ENCODE data around the gene HOXD3. TPM values are rescaled to one million over a fixed set of nuclear protein-coding genes. Genes with fewer than 3 reads are reported as not detected.

The HOXD3 gene
- total RNA-seq, 1 experiment from 2014 or later, result not detected

DNA sequence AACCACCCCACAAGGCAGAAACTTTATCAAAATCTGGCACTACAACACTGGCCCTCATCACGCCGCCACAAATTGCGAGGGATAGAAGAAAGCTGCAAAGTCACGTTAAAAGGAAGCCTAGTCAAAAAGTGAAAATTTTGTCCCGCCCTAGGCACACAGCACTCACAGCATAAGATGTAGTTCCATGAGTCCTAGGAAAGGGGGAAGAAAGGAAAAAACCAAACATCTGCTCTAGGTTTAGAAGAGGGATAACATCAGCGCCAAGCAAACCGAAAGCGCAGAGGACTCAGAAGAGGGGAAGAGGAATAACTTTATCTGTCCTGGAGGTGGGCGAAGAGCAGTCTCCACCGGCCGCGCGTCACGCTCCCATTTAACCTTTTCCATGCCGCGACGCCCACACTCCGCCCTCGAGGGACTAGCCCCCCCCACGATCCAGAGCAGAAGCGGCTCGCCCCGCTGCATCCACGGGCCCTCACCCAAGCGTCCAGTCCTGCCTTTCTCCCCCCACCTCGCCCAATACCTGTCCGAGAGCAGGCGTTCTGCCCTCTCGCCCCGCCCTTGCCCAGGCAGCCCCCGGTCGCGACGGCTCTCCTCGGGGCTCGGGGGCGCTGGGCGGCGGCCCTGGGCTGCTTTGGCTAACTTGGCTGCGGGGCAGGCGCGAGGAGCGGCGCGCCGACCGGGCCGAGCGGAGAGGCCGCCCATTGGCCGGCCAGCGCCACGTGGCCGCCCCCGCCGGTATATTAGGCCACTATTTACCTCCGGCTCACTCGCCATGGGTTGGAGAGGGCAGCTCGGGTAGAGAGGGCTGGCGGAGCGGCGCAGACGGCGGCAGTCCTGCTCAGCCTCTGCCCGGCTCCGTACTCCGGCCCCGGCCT, 31.0 kb downstream of the HOXD3 start, which contains the start of gene HOXD1 (continued):
- TF ChIP-seq AFF4 (CRISPR knock-in tag; IDR thresholded peaks at IDR 0.05; ENCODE audit: borderline replicate concordance) (no peak), MXD4 (CRISPR knock-in tag; IDR thresholded peaks at IDR 0.05; ENCODE audit: borderline replicate concordance) (no peak)

DNA sequence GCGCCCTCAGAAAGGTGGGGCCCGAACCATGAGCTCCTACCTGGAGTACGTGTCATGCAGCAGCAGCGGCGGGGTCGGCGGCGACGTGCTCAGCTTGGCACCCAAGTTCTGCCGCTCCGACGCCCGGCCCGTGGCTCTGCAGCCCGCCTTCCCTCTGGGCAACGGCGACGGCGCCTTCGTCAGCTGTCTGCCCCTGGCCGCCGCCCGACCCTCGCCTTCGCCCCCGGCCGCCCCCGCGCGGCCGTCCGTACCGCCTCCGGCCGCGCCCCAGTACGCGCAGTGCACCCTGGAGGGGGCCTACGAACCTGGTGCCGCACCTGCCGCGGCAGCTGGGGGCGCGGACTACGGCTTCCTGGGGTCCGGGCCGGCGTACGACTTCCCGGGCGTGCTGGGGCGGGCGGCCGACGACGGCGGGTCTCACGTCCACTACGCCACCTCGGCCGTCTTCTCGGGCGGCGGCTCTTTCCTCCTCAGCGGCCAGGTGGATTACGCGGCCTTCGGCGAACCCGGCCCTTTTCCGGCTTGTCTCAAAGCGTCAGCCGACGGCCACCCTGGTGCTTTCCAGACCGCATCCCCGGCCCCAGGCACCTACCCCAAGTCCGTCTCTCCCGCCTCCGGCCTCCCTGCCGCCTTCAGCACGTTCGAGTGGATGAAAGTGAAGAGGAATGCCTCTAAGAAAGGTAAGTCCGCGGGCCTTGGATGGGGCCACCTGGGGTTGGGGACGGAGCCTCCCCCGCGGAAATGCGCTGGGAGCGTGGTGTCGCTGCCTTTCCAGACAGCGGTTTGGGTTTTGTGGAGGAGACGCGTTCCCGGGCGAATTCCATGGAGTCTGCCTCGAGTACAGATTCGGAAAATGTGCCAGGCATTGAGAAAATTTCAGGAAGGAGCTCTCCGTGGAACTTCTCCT, 31.9 kb downstream of the HOXD3 start:
- POLR2A ChIA-PET, result no interaction called here
- H3K36me3 Mint-ChIP-seq, result no peaks in the 10 kb centered on the region
- H3K9me3 Mint-ChIP-seq, result no peaks in the 10 kb centered on the region
- peak; percentile 13 for ATAC-seq
- H3K27ac Mint-ChIP-seq, result no peak overlapping the region
- peak; percentile 59 for DNase-seq (ENCODE audit: low spot score)
- TF ChIP-seq ATF1 (CRISPR knock-in tag; IDR thresholded peaks at IDR 0.05) (peak; percentile 45; the same call in 1 of the 2 replicates), JAZF1 (CRISPR knock-in tag; IDR thresholded peaks at IDR 0.05) (no peak), OVOL2 (CRISPR knock-in tag; IDR thresholded peaks at IDR 0.05; ENCODE audit: borderline replicate concordance) (no peak), NFE2L1 (CRISPR knock-in tag; IDR thresholded peaks at IDR 0.05) (0 out of 2 replicates have a peak, but pooled peaks have one; percentile 26)
- TF ChIP-seq, protein P1, sequence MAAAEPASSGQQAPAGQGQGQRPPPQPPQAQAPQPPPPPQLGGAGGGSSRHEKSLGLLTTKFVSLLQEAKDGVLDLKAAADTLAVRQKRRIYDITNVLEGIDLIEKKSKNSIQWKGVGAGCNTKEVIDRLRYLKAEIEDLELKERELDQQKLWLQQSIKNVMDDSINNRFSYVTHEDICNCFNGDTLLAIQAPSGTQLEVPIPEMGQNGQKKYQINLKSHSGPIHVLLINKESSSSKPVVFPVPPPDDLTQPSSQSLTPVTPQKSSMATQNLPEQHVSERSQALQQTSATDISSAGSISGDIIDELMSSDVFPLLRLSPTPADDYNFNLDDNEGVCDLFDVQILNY (CRISPR knock-in tag; IDR thresholded peaks at IDR 0.05), result peak; percentile 25
- TF ChIP-seq, protein P2, sequence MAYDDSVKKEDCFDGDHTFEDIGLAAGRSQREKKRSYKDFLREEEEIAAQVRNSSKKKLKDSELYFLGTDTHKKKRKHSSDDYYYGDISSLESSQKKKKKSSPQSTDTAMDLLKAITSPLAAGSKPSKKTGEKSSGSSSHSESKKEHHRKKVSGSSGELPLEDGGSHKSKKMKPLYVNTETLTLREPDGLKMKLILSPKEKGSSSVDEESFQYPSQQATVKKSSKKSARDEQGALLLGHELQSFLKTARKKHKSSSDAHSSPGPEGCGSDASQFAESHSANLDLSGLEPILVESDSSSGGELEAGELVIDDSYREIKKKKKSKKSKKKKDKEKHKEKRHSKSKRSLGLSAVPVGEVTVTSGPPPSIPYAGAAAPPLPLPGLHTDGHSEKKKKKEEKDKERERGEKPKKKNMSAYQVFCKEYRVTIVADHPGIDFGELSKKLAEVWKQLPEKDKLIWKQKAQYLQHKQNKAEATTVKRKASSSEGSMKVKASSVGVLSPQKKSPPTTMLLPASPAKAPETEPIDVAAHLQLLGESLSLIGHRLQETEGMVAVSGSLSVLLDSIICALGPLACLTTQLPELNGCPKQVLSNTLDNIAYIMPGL (CRISPR knock-in tag; IDR thresholded peaks at IDR 0.05), result peak; percentile 57; the same call in 1 of the 2 replicates
- CTCF ChIA-PET, result interaction anchor here (0.9 to 2.0 kb wide), 4 partner anchors 11 to 365 kb away, joined by 3 to 14 read pairs (median 4); no protein-coding TSS in a partner anchor
- peaks cover 45% of the 10 kb centered on the region for H3K4me1 Mint-ChIP-seq
- peak overlapping the region; percentile 55 for H3K4me3 Mint-ChIP-seq
- peaks cover 98% of the 10 kb centered on the region for H3K27me3 Mint-ChIP-seq (ENCODE audit: low read depth)

- Mint-ChIP-seq H3K36me3 (no peaks in the 10 kb centered on the region), H3K27ac (no peak overlapping the region), H3K4me3 (peak overlapping the region; percentile 55), H3K9me3 (no peaks in the 10 kb centered on the region), H3K27me3 (ENCODE audit: low read depth) (peaks cover 98% of the 10 kb centered on the region), H3K4me1 (peaks cover 45% of the 10 kb centered on the region)
- no peak for ATAC-seq
- POLR2A ChIA-PET, result no interaction called here
- TF ChIP-seq ZNF263 (CRISPR knock-in tag; IDR thresholded peaks at IDR 0.05; ENCODE audit: low read depth) (no peak), FOXP4 (CRISPR knock-in tag; IDR thresholded peaks at IDR 0.05) (no peak)
- peak; percentile 22 for DNase-seq (ENCODE audit: low spot score)
- CTCF ChIA-PET, result interaction anchor here (1.0 to 1.3 kb wide), 2 partner anchors 12 to 265 kb away, joined by 3 read pairs; no protein-coding TSS in a partner anchor
Measured at GRCh38 chr2:176189681-176190641, 32.9 kb downstream of the HOXD3 start.

Measured in WTC11 (cell line).